ENCODE data around the gene RAB17. TPM values are rescaled to one million over a fixed set of nuclear protein-coding genes. Genes with fewer than 3 reads are reported as not detected.

RAB17 gene
- total and polyA plus RNA-seq, 2 of the 4 experiments (the other 2 are of a cell fraction), result 0.41 TPM; not detected in 1

- no peak for DNase-seq
- Histone ChIP-seq H3K4me3 (ENCODE audit: insufficient read depth, low read depth, low read length) (no peak overlapping the region), H3K79me1 (ENCODE audit: low read depth in 1 of 2, low read length in 2 of 2) (no peaks in the 10 kb centered on the region), H3K14ac (replicated peaks; ENCODE audit: low read depth, low read length) (no peak overlapping the region), H3K9me1 (ENCODE audit: insufficient read depth, low read length) (peaks cover 11% of the 10 kb centered on the region), H2AK5ac (ENCODE audit: low read depth, low read length) (no peak overlapping the region), H2BK15ac (ENCODE audit: low read depth, low read length) (no peak overlapping the region), H2BK20ac (ENCODE audit: low read depth, low read length) (no peak overlapping the region), H3K9me3 (ENCODE audit: control insufficient read depth, insufficient read depth, low read length) (no peaks in the 10 kb centered on the region), H4K5ac (ENCODE audit: low read depth, low read length) (no peak overlapping the region), H2BK120ac (ENCODE audit: low read depth, low read length) (no peak overlapping the region), H3K9ac (ENCODE audit: low read depth, low read length) (no peak overlapping the region), H2AK9ac (replicated peaks; ENCODE audit: low read depth, low read length, poor library complexity) (no peak overlapping the region), H3K56ac (ENCODE audit: extremely low read depth, insufficient read depth, low read length) (no peak overlapping the region), H3K18ac (ENCODE audit: low read depth, low read length) (no peak overlapping the region), H4K20me1 (ENCODE audit: insufficient read depth, low read length) (no peaks in the 10 kb centered on the region; the same call in 1 of the 2 replicates), H3K4ac (ENCODE audit: low read depth, low read length) (no peak overlapping the region), H2BK5ac (ENCODE audit: low read depth, low read length, poor library complexity, severe bottlenecking) (no peak overlapping the region), H3K4me2 (ENCODE audit: low read depth, low read length) (no peak overlapping the region), H4K91ac (ENCODE audit: insufficient read depth, low read depth, low read length) (no peak overlapping the region), H3K27me3 (ENCODE audit: control insufficient read depth, insufficient read depth, low read length) (no peaks in the 10 kb centered on the region), H3K27ac (ENCODE audit: insufficient read depth, low read length) (no peak overlapping the region), H3K23ac (ENCODE audit: low read depth, low read length) (no peak overlapping the region), H3K36me3 (ENCODE audit: control insufficient read depth, insufficient read depth, low read length) (peaks cover 1% of the 10 kb centered on the region; the same call in 1 of the 2 replicates), H4K8ac (ENCODE audit: low read depth in 2 of 2, low read length in 2 of 2) (no peak overlapping the region), H3K4me1 (ENCODE audit: control insufficient read depth, insufficient read depth, low read length) (no peaks in the 10 kb centered on the region), H2AFZ (replicated peaks; ENCODE audit: low read length, poor library complexity) (no peak overlapping the region)
- ChIA-PET POLR2A (ENCODE audit: unreplicated experiment) (no interaction called here), CTCF (interaction anchor here (2.4 kb wide), 1 partner anchor 19 kb away, joined by 11 read pairs; no protein-coding TSS in a partner anchor)
- intact Hi-C loops (cut with micrococcal nuclease), result no loop called here
- ATAC-seq (ENCODE audit: low read depth), result no peak
- no TSS peak for BruUV-seq (replicated peaks)
- dilution Hi-C loops (cut with HindIII; ENCODE audit: low sequenced_read_pairs, unreplicated experiment), result no loop called here
- in situ Hi-C loops (cut with MboI; ENCODE audit: low sequenced_read_pairs), result no loop called here
- TF ChIP-seq RFX5 (IDR thresholded peaks at IDR 0.05; ENCODE audit: low read depth, low read length) (no peak), CEBPB (IDR thresholded peaks at IDR 0.05; ENCODE audit: low read depth, low read length) (no peak), NFE2L2 (IDR thresholded peaks at IDR 0.05; ENCODE audit: low read depth, low read length) (no peak), BHLHE40 (IDR thresholded peaks at IDR 0.05; ENCODE audit: low read depth, low read length) (no peak), SMC3 (IDR thresholded peaks at IDR 0.05; ENCODE audit: low read depth, low read length) (no peak), CHD1 (IDR thresholded peaks at IDR 0.05; ENCODE audit: low read depth, low read length) (no peak), MAFK (IDR thresholded peaks at IDR 0.05; ENCODE audit: low read depth, low read length) (no peak), MAZ (IDR thresholded peaks at IDR 0.05; ENCODE audit: borderline replicate concordance, low read depth, low read length) (no peak), RCOR1 (IDR thresholded peaks at IDR 0.05; ENCODE audit: insufficient replicate concordance, low read length) (no peak), ELK1 (IDR thresholded peaks at IDR 0.05; ENCODE audit: borderline replicate concordance, low read depth, low read length) (no peak), CTCF (conservative IDR thresholded peaks at IDR 0.05; ENCODE audit: low read depth, low read length) (no peak), FOS (IDR thresholded peaks at IDR 0.05; ENCODE audit: low read depth, low read length) (no peak), MXI1 (IDR thresholded peaks at IDR 0.05; ENCODE audit: borderline replicate concordance, low read depth, low read length) (no peak), RAD21 (IDR thresholded peaks at IDR 0.05; ENCODE audit: low read length) (no peak), POLR2A (IDR thresholded peaks at IDR 0.05; ENCODE audit: low read depth, low read length) (no peak), USF2 (IDR thresholded peaks at IDR 0.05; ENCODE audit: low read depth, low read length) (no peak)
- no CpG with 5 or more reads among the region's 11 CpGs for WGBS, 2 experiments (ENCODE audit: extremely low coverage in 2 of 2, insufficient read length in 1 of 2)
Observed at GRCh38 chr2:237532160-237532559, 58.4 kb downstream of the RAB17 start.

All from IMR-90 (cell line).